KOPT-K1 (cell line): ENCODE results near the gene COX6B1.
"Not testable (repeated sequence)": the region's sequence is repeated elsewhere in the genome, so short reads cannot be mapped to it uniquely, and the experiment has no call there.

Experiments used
- H3K27ac ChIP-seq: fragments of 200-600 bp; sonication (generic); 2 replicates; pipeline ENCODE4 v1.5.1; 2016; ENCODE audit warnings: antibody characterized with exemption, mild to moderate bottlenecking, low read depth, low read length; ENCODE audit not compliant: poor library complexity, severe bottlenecking
- H3K36me3 ChIP-seq: fragments of 200-600 bp; sonication (generic); 2 replicates; pipeline ENCODE4 v1.5.1; 2017; ENCODE audit warnings: antibody characterized with exemption, mild to moderate bottlenecking, low read length, moderate library complexity; ENCODE audit not compliant: insufficient read depth
- H3K9me3 ChIP-seq: fragments of 200-600 bp; sonication (generic); 2 replicates; pipeline ENCODE4 v1.5.1; 2017; ENCODE audit warnings: antibody characterized with exemption, low read length, mild to moderate bottlenecking; ENCODE audit not compliant: insufficient read depth, poor library complexity, severe bottlenecking

COX6B1 gene

GRCh38 chr19:35648017-35648961, at the start of gene COX6B1:
TSS of gene COX6B1 (plus strand) at chr19:35648323. CDS start at chr19:35651244, 2,921 bp downstream.
- H3K36me3 ChIP-seq, result peaks cover 28% of the 10 kb centered on the region; the same call in 1 of the 2 replicates
- peak within 1 kb of the TSS; percentile 73 for H3K27ac ChIP-seq
- H3K9me3 ChIP-seq, result no peaks in the 10 kb centered on the region

- Histone ChIP-seq H3K9me3 (peaks cover 5% of the 10 kb centered on the region), H3K27ac (no peak overlapping the region), H3K36me3 (no peaks in the 10 kb centered on the region)
Observed at GRCh38 chr19:35601971-35602370, 46.2 kb upstream of the COX6B1 start.

- H3K27ac ChIP-seq, result not testable (repeated sequence)
Observed at GRCh38 chr19:35604436-35604835, 43.7 kb upstream of the COX6B1 start.

GRCh38 chr19:35607170-35607569, 41.0 kb upstream of the COX6B1 start:
- peaks cover 18% of the 10 kb centered on the region for H3K9me3 ChIP-seq
- H3K27ac ChIP-seq, H3K36me3 ChIP-seq: not testable (repeated sequence)

More at GRCh38 chr19:35604436-35604835, 43.7 kb upstream of the COX6B1 start:
- peaks cover 18% of the 10 kb centered on the region for H3K9me3 ChIP-seq
- H3K36me3 ChIP-seq, result not testable (repeated sequence)

GRCh38 chr19:35607661-35608060, 40.5 kb upstream of the COX6B1 start:
- no peaks in the 10 kb centered on the region for H3K36me3 ChIP-seq
- H3K27ac ChIP-seq, result no peak overlapping the region
- H3K9me3 ChIP-seq, result peaks cover 18% of the 10 kb centered on the region

- Histone ChIP-seq H3K36me3 (no peaks in the 10 kb centered on the region), H3K27ac (no peak overlapping the region), H3K9me3 (peaks cover 18% of the 10 kb centered on the region)
Observed at GRCh38 chr19:35608251-35608650, 39.9 kb upstream of the COX6B1 start.

- Histone ChIP-seq H3K9me3 (peaks cover 18% of the 10 kb centered on the region), H3K36me3 (peaks cover 4% of the 10 kb centered on the region; the same call in 1 of the 2 replicates), H3K27ac (no peak overlapping the region)
Observed at GRCh38 chr19:35609851-35610353, 38.2 kb upstream of the COX6B1 start.

- peaks cover 26% of the 10 kb centered on the region for H3K36me3 ChIP-seq
- H3K27ac ChIP-seq, result no peak overlapping the region
- H3K9me3 ChIP-seq, result peaks cover 12% of the 10 kb centered on the region
Observed at GRCh38 chr19:35612224-35612558, 35.9 kb upstream of the COX6B1 start.

GRCh38 chr19:35612559-35613321, 35.4 kb upstream of the COX6B1 start, which contains the start of gene HAUS5:
TSS of gene HAUS5 (plus strand) at chr19:35612735. CDS start at chr19:35612795, 60 bp downstream.
- peaks cover 6% of the 10 kb centered on the region for H3K9me3 ChIP-seq
- peak within 1 kb of the TSS; percentile 86 for H3K27ac ChIP-seq
- peaks cover 31% of the 10 kb centered on the region for H3K36me3 ChIP-seq

GRCh38 chr19:35613574-35613973, 34.5 kb upstream of the COX6B1 start:
- Histone ChIP-seq H3K27ac (no peak overlapping the region), H3K36me3 (peaks cover 39% of the 10 kb centered on the region), H3K9me3 (no peaks in the 10 kb centered on the region)

- Histone ChIP-seq H3K27ac (no peak overlapping the region), H3K36me3 (peaks cover 54% of the 10 kb centered on the region), H3K9me3 (no peaks in the 10 kb centered on the region)
Observed at GRCh38 chr19:35615036-35615435, 33.1 kb upstream of the COX6B1 start.

- no peak overlapping the region for H3K27ac ChIP-seq
- H3K9me3 ChIP-seq, result no peaks in the 10 kb centered on the region
- peaks cover 81% of the 10 kb centered on the region for H3K36me3 ChIP-seq
Observed at GRCh38 chr19:35618857-35619256, 29.3 kb upstream of the COX6B1 start.

GRCh38 chr19:35619290-35619923, 28.7 kb upstream of the COX6B1 start:
- Histone ChIP-seq H3K27ac (no peak overlapping the region), H3K36me3 (peaks cover 81% of the 10 kb centered on the region), H3K9me3 (no peaks in the 10 kb centered on the region)

GRCh38 chr19:35620001-35620400, 28.1 kb upstream of the COX6B1 start:
- no peak overlapping the region for H3K27ac ChIP-seq
- H3K9me3 ChIP-seq, result no peaks in the 10 kb centered on the region
- H3K36me3 ChIP-seq, result peaks cover 76% of the 10 kb centered on the region

GRCh38 chr19:35621708-35622107, 26.4 kb upstream of the COX6B1 start:
- H3K9me3 ChIP-seq, result no peaks in the 10 kb centered on the region

More at GRCh38 chr19:35621708-35622107, 26.4 kb upstream of the COX6B1 start:
- H3K27ac ChIP-seq, result no peak overlapping the region
- H3K36me3 ChIP-seq, result peaks cover 60% of the 10 kb centered on the region
